Uterus (tissue), 4 donors: ENCODE data around the gene CBFA2T2. TPM values are rescaled to one million over a fixed set of nuclear protein-coding genes. Genes with fewer than 3 reads are reported as not detected.

Experiments
- DNase-seq, 2 donors: peaks; one replicate each; pipeline ENCODE4 v3.0.0-alpha.2; 2019 to 2020
- H3K27ac ChIP-seq, 2 donors: fragments of 200-600 bp; sonication (generic); 1 replicate in 1 of 2; 2 replicates in 1 of 2; pipeline ENCODE4 v1.5.1; 2016 to 2018
- H3K27me3 ChIP-seq, 2 donors: fragments of 200-600 bp; sonication (generic); one replicate each; pipeline ENCODE4 v1.5.1; 2018 to 2019; ENCODE audit warnings: control low read depth in 1 of 2
- H3K36me3 ChIP-seq, 2 donors: fragments of 200-600 bp; sonication (generic); one replicate each; pipeline ENCODE4 v1.5.1; 2019; ENCODE audit warnings: control low read depth in 1 of 2
- H3K4me1 ChIP-seq, 2 donors: fragments of 200-600 bp; sonication (generic); one replicate each; pipeline ENCODE4 v1.5.1; 2018 to 2019; ENCODE audit warnings: control low read depth in 1 of 2
- H3K4me3 ChIP-seq, 2 donors: fragments of 200-600 bp; sonication (generic); 1 replicate in 1 of 2; 2 replicates in 1 of 2; pipeline ENCODE4 v1.5.1; 2018 to 2019; ENCODE audit warnings: mild to moderate bottlenecking in 1 of 2
- H3K9me3 ChIP-seq, 2 donors: fragments of 200-600 bp; sonication (generic); one replicate each; pipeline ENCODE4 v1.5.1; 2019; ENCODE audit warnings: control low read depth in 1 of 2
- CTCF ChIP-seq, 4 experiments: fragments of 200-600 bp in 2 of 4; fragments of 450-650 bp in 2 of 4; sonication (generic) in 2 of 4; IDR thresholded peaks; one replicate each; pipeline ENCODE4 v1.5.1; 2016 to 2019; ENCODE audit warnings: antibody characterized with exemption in 4 of 4, mild to moderate bottlenecking in 2 of 4, moderate library complexity in 1 of 4
- POLR2A ChIP-seq, 2 donors: fragments of 450-650 bp; IDR thresholded peaks; one replicate each; pipeline ENCODE4 v1.6.1; 2016; ENCODE audit warnings: antibody characterized with exemption in 2 of 2, mild to moderate bottlenecking in 1 of 2, moderate library complexity in 1 of 2
- intact Hi-C: fragments of 100-400 bp; cut with DNase I; formaldehyde crosslinking; loops from one replicate; pipeline ENCODE4 v1.15.1; 2023; ENCODE audit warnings: low total_unique reads
- total RNA-seq, 4 donors: library from RNA; depleted of rRNA in 3 of 4; stranded (reverse); fragments of >200 nt in 3 of 4; gene quantifications; one replicate each; pipeline versions ENCODE4 v1.1.0 to v1.2.4, GENCODE V29; 2014 to 2023
- donor health status: DM: yes; HTN: yes; CAD: no.

CBFA2T2 gene
- total RNA-seq, 4 donors from 2014 or later, result 13.6 to 32.4 (median 24.3) TPM

GRCh38 chr20:33667245-33667675 is 177.4 kb downstream of the CBFA2T2 start:
- intact Hi-C loops, result no loop called here
- TF ChIP-seq POLR2A (IDR thresholded peaks at IDR 0.05), result no peak
- TF ChIP-seq CTCF (IDR thresholded peaks at IDR 0.05), result no peak
- peak overlapping the region; percentile 90 to 95 for H3K27ac ChIP-seq
- H3K4me1 ChIP-seq, result peaks cover 0 to 8% of the 10 kb centered on the region in 2 donors
- H3K9me3 ChIP-seq, result no peaks in the 10 kb centered on the region
- peak overlapping the region; percentile 48 to 58 for H3K4me3 ChIP-seq
- no peaks in the 10 kb centered on the region for H3K27me3 ChIP-seq
- peak; percentile 50 to 69 for DNase-seq
- H3K36me3 ChIP-seq, result no peaks in the 10 kb centered on the region

DNA sequence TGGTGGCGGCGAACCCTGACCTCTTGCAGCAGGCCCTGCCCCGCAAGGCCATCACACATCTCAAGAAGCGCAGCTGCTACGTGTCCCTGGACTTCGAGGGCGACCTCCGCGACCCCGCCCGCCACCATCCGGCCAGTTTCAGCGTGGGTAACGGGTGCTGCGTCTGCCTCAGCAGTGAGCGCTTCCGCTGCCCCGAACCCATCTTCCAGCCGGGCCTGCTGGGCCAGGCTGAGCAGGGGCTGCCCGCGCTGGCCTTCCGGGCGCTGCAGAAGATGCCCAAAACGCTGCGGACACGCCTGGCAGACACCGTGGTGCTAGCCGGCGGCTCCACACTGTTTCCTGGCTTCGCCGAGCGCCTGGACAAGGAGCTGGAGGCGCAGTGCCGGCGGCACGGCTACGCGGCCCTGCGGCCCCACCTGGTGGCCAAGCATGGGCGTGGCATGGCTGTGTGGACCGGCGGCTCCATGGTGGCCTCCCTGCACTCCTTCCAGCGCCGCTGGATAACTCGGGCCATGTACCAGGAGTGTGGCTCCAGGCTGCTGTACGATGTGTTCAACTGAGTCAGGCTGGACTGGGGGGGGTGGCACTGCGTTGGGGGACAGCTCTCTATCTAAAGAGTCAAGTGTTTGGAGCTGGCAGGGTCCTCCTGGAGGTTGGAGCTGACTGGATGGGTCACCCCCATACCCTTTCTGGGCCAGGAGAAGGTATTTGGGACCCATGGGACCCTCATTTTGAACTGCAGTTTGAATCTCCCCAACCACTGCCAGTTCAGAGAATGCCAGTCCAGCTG is 178.0 kb downstream of the CBFA2T2 start:
- Histone ChIP-seq H3K36me3 (no peaks in the 10 kb centered on the region), H3K4me3 (peak overlapping the region; percentile 48 to 58), H3K27ac (peak overlapping the region; percentile 90 to 95), H3K4me1 (peaks cover 0 to 10% of the 10 kb centered on the region in 2 donors), H3K27me3 (no peaks in the 10 kb centered on the region), H3K9me3 (no peaks in the 10 kb centered on the region)
- intact Hi-C loops, result loop anchor here (2.0 kb wide), 1 partner anchor 211 kb away; no protein-coding TSS in a partner anchor
- DNase-seq, result peak; percentile 75 to 83
- TF ChIP-seq CTCF (IDR thresholded peaks at IDR 0.05), result peak; percentile 95 to 98 (median 96)
- peak in 1 of 2 donors; percentile 29 for TF ChIP-seq POLR2A (IDR thresholded peaks at IDR 0.05)

DNA sequence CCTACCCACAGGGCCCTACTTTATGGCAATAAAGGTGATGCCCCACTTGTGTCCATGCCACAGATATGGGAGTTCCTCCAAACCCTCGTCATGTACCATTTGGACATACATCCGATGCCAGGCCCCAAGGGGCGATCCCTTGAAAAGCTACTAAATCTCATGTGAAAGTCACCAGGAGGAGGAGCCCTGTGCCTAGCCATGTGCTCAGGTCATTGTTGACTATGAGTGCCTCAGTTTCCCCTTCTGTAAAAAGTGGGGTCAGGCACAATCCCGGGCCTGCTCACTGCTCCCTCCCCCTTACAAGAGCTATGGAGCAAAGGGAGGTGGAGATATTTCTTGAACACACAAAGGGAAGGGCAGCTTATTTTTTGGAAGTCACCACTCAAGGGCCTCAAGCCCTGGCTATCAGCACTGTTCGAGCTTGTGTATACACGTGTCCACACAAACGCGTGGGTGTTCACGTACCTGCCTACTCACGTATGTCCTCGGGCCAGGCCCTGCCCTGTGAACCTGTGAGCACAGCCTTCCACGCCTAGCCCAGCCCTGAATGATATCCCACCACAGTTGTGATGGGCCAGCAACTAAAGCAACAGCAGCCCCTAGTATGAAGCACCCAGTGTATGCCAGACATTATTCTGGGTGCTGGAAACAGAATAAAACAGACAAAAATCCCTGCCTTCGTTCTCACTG is 178.7 kb downstream of the CBFA2T2 start:
- Histone ChIP-seq H3K27ac (peak overlapping the region in 1 of 2 donors; percentile 95), H3K4me1 (peaks cover 0 to 12% of the 10 kb centered on the region in 2 donors), H3K27me3 (no peaks in the 10 kb centered on the region), H3K36me3 (no peaks in the 10 kb centered on the region), H3K4me3 (no peak overlapping the region), H3K9me3 (no peaks in the 10 kb centered on the region)
- intact Hi-C loops, result loop anchor here (2.0 kb wide), 1 partner anchor 212 kb away; no protein-coding TSS in a partner anchor
- DNase-seq, result peak in 1 of 2 donors; percentile 24
- TF ChIP-seq POLR2A (IDR thresholded peaks at IDR 0.05), result no peak
- TF ChIP-seq CTCF (IDR thresholded peaks at IDR 0.05), result no peak

DNA sequence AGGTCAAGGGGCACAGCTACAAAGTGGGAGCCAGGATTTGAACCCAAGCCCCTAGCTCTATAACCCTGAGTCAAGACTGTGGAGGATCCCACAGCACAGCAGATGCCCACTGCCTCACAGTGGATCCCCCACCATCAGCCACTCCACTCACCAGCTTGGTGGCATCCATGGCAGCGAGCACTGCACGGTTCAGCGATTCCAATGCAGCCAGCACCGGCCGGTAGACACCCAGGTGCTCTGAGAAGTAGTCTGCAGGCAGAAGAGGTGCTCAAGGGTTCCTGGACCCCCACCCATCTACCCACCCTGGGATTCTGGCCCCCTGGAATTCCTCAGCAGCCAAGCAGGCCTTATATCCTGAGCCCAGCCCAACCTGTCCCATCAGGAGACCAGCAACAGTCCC is 179.3 kb downstream of the CBFA2T2 start:
- intact Hi-C loops, result loop anchor here (2.0 kb wide), 1 partner anchor 212 kb away; no protein-coding TSS in a partner anchor
- Histone ChIP-seq H3K27ac (no peak overlapping the region), H3K9me3 (no peaks in the 10 kb centered on the region), H3K36me3 (no peaks in the 10 kb centered on the region), H3K4me3 (no peak overlapping the region), H3K27me3 (no peaks in the 10 kb centered on the region), H3K4me1 (peaks cover 0 to 12% of the 10 kb centered on the region in 2 donors)
- TF ChIP-seq POLR2A (IDR thresholded peaks at IDR 0.05), result no peak
- no peak for TF ChIP-seq CTCF (IDR thresholded peaks at IDR 0.05)
- no peak for DNase-seq
